A172 (cell line): ENCODE measurements around the gene EPS15. TPM values are rescaled to one million over a fixed set of nuclear protein-coding genes. Genes with fewer than 3 reads are reported as not detected.
"Not testable (repeated sequence)": the region's sequence is repeated elsewhere in the genome, so short reads cannot be mapped to it uniquely, and the experiment has no call there.

Source experiments
- DNase-seq: peaks from one replicate; pipeline ENCODE4 v3.0.0-alpha.2; 2015; ENCODE audit warnings: low spot score
- total RNA-seq: library from RNA; depleted of rRNA; stranded (reverse); fragments of >200 nt; shearing (Covaris generic); gene quantifications from 2 replicates; pipeline ENCODE4 v1.2.3, GENCODE V29; 2014; rRNA removed

The EPS15 gene
- 28.2 and 35.1 TPM in 2 replicates for total RNA-seq

DNA sequence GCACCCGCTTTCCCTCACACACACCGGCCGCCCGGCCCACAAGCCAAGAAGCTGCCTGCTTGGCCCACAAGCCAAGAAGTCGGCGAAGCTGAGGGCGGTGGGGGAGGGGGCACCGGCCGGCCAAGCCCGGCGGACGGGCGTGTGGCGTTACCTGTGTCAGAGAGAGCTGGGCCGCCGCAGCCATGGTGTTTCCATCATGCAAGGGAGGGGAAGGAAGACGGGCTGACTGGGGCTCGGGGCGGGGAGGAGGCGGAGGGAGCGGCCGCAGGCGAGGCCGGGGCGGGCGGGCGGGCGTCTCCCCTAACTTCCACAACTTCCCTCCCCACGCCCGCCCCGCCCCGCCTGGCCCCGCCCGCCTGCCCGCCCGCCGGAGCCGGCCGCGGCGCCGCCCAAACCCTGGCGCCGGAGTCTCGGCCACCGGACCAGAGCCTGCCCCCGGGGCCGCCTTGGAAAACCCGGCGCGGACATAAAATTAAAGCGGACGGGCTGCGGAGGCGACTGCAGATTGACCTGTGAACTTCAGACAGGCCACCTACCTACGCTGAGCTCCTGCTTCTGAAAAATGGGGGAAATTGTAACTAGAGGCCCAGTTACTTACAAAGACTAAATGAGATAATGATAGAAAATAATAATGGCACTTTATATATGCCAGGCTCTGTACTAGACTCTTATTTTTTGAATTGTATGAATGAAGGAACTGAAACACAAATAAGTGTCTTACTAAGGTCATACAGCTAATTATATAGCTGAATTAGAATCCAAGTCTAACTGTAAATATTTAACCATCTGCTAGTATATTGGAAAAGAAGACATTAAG, at the start of gene EPS15:
TSS of gene EPS15 (minus strand) at position 219 of the 817 bp plus-strand sequence. CDS start at position 184, 35 bp downstream.
- peak; percentile 50 for DNase-seq

- no peak for DNase-seq
Measured at GRCh38 chr1:51568231-51568935, 49.3 kb upstream of the EPS15 start.

- peak; percentile 84 for DNase-seq
Measured at GRCh38 chr1:51567653-51568052, 48.6 kb upstream of the EPS15 start.

DNA sequence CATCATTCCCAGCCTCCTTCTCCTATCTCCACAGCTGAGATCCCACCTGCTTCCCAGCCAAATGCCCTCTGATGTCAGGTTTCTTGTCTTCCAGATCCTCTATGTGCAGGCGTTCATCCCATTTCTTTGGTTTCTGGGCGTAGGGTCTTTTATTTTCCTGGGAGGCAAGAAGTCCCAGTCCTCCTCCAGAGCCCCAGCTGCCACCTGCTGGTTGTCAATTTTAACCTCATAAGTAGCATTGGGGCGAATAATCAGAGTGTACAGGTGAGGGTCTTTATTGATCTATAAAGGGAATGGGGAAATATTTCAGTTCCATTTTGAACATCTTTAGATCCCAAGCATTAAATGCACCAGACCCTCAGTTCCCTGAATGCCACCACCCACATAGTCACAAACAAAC, 47.2 kb upstream of the EPS15 start:
- no peak for DNase-seq

DNA sequence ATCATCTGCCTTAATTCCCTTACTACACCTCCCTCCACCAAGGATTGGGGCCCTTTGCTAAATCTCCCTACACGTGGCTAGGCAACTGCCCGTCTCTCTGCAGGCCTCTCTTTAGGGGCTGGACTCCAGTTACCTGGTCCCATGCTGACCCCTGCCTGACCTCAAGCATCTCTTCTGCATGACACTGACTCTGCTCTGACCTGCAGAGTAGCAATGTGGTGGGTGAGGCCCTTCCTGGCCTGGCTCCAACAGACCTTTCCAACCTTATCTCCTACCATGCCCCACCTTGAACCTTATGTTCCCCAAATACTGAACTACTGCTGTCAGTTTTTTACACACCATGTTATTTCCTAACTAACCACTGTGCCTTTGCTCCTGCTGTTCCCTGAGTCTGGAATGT, 45.9 kb upstream of the EPS15 start:
- DNase-seq: no peak

DNA sequence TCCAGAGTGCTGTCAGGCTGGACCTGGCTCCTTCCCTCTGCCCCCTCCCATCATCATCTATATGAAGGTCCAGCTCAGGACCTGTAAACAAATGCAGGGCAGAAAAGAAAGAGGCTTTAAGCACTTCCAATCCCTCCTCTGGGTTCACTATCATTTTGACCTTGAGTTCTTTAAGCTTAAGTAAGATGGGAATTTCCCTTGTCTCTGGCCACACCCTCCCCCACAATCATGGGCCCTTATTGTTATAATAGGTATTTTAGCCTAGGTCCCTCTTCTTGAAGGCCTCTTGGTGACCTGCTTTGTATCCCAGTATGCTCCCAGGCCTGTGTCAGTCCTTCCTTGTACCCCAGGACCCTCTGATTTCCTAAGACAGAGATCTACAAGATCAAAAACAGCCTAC, 45.1 kb upstream of the EPS15 start:
- DNase-seq: peak; percentile 51

DNA sequence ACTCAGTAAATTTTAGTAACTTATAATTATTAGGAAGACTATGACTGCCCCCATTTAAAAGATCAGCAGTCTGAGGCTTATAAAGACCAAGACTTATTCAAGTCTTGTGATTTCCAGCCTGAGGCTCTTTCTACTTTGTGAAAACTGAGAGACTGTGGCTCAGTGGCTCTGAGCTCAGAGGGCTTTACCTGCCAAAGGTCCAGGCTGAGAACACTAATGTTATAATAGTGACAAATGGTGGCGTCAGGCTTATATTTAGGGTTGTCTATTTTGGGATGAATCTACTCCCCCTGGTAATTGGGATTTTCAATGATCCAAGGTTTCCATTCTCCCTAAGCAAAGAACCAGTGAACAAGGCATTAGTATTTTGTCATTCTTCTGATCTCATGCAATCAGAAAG, 42.6 kb upstream of the EPS15 start:
- no peak for DNase-seq

DNA sequence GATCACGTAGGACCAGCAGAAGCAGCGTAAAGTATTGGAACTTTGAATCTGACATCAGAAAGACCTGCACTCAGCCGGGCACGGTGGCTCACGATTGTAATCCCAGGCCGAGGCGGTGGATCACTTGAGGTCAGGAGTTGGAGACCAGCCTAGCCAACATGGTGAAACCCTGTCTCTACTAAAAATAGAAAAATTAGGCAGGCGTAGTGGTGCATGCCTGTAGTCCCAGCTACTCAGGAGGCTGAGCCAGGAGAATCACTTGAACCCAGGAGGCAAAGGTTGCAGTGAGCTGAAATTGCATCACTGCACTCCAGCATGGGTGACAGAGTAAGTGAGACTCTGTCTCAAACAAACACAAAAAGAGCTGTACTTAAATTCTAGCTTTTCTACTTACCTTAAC, 41.8 kb upstream of the EPS15 start:
- not testable (repeated sequence) for DNase-seq

DNA sequence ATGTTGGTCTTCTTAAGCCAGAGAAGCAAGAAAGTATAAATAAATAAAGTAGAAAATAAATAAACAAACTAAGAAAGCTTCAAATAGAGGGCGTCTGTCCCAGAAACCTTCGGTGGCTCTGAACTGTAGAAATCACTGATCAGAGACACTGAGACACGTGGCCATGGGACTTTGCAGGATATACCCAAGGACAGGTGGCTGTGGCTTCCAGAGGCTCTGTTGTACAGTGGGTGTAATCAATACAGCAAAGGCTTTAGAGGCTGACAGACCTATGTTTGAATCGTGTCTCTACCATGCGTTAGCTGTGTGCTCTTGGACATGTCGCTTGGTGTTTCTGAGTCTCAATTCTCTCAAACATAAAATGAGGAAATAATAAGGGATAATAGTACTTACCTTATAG, 41.0 kb upstream of the EPS15 start:
- no peak for DNase-seq

DNA sequence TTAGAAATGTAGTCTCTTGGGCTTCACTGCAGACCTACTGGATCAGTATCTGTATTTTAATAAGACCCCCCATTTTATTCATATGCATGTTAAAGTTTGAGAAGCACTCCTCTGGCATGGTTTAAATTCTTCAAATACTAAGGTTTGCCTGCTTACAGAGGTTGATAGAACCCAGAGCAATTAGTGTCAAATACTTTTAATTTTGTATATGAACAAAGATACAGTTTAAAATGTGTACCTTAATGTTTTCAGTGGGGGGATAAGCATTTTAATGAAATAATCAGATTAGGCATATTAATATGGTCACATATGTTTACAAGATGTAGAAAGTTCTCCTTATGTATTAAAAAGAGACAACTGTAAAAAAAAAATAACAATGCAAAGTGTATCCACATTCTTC, 40.4 kb upstream of the EPS15 start:
- DNase-seq: no peak

- no peak for DNase-seq
Measured at GRCh38 chr1:51559064-51559500, 40.0 kb upstream of the EPS15 start.

DNA sequence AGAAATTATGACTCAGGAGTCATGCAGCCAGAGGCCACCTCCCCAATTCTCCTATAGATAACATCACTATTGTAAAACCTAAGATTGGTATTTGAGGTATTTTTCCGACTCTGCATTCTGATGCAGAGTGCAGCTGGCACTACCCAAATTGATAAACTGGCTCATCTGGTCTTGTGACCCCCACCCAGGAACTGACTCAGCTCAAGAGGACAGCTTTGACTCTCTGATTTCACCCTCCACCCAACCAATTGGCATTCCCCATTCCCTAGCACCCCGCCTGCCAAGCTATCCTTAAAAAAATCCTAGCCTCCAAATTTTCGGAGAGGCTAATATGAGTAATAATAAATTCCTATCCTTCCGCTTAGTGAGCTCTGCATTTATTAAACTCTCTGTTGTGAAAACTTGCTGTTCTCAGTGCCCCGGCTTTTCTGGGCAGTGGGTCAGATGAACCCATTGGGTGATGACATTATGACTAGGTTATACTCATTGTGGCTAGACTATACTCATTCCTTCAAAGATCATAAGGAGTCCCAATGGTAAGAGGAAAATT, 39.4 kb upstream of the EPS15 start:
- peak; percentile 96 for DNase-seq

GRCh38 chr1:51557168-51557567, 38.1 kb upstream of the EPS15 start:
- no peak for DNase-seq

DNA sequence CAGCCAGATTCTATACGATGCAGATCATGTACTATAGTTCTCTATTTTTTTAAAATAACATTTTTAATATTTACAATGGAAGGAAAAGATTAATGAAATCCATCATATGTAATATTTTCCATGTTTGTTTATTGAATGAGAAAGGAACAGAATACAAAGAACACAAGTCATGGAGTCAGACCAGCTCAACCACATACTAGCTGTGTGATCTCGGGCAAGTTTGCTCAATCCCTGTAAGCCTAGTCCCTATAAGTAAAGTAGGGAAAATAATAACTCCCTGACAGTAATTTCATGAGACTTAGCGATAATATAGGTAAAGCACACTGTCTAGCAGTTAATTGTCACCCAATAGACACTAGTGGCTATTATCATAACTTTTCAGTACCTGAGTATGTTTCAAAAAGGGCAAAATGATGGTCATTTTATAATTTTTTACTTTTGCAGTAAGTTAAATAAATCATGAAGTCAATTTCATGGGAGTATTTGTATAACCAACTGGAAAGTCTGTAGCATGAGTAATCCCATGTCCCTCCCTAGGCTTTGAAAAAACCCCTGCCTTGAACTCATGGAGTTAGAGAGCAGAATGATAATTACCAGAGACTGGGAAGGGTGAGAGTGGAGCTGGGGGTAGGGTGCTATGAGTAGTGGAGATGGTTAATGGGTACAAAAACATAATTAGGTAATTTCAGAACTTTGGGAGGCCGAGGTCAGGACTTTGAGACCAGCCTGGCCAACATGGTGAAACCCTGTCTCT, 37.0 kb upstream of the EPS15 start:
- no peak for DNase-seq

DNA sequence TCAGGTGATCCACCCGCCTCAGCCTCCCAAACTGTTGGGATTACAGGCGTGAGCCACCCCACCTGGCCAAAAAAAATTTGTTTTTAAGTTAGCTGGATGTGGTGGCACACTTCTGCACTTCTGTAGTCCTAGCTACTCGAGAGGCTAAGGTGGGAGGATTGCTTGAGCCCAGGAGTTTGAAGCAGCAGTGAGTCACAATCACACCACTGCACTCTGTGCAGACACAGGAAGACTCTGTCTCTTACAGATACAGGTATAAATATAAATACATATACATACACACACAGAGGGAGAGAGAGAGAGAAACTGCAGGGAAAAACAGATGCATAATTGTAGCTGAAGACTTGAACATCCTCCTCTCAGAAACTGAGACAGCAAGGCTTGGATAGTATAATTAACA, 34.8 kb upstream of the EPS15 start:
- no peak for DNase-seq

GRCh38 chr1:51552929-51553807, 34.1 kb upstream of the EPS15 start:
- DNase-seq: no peak

GRCh38 chr1:51551848-51552296, 32.8 kb upstream of the EPS15 start:
- DNase-seq: no peak

GRCh38 chr1:51551081-51551480, 32.0 kb upstream of the EPS15 start:
- DNase-seq: no peak

DNA sequence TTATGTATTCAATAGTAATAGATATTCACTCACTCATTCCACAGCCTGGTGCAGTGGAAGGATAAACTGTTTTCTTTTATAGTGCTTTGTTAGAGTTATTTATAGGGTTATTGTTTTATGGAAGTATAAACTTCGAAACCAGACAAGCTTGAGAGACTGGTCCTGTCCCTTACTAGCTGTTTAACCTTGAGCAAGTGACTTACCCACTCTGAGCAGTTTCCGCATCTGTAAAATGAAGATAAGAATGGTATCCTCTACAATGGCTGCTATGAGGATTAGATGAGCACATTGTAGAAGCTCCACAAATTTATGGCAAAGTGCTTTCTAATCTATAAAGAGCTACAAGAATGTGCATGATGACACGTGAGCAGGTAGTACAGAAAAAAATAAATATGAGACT, 30.8 kb upstream of the EPS15 start:
- DNase-seq: no peak

DNA sequence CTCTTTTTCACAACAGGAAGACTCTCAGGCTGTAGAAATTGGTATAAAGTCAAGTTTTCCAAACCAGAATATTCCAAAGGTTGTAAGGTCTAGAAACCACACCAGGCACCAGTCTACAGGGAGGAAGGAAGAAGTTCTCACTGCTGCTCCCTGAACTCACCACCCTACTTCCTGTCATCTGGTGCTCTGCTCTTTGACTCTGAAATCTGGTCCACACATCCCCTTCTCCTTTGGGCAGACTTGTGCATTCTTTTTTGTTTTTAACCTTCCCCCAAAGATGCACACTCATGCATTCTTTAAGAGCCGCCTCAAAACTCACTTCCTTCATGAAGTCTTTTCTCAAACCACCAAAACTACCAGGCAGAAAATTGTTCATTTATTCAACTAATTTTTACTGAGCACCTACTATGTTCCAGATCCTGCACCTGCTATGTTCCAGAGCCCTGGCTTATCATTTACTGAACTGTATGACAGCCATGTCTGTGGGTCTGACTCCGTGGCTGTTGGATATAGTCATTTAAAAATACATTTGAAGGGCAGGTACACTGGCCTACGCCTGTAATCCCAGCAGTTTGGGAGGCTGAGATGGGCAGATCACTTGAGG, 30.1 kb upstream of the EPS15 start:
- DNase-seq: no peak

DNA sequence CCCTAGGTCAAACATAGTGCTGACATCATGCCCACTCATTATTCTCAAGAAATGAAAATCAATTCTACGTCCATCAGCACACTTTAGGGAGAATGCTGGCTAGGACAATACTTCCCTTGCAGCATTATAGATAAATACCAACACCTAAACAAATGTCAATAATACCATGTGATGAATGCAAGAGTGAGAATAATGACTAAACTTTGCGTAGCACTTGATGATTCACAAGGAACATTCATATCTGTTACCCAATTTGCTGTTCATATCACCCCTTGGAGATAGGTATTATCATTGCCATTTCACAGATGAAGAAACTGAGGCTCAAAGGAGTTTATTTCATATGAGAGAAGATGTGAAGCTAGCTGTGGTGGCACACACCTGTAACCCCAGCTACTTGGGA, 24.8 kb upstream of the EPS15 start:
- DNase-seq: no peak
